M059J (cell line): Measurements from ENCODE around the gene MACROD2. TPM values are rescaled to one million over a fixed set of nuclear protein-coding genes. Genes with fewer than 3 reads are reported as not detected.

Experiments used
- DNase-seq: peaks from one replicate; pipeline ENCODE4 v3.0.0-alpha.2; 2012; ENCODE audit warnings: low read depth
- total RNA-seq: library from RNA; depleted of rRNA; stranded (reverse); fragments of >200 nt; shearing (Covaris generic); gene quantifications from 2 replicates; pipeline ENCODE4 v1.2.3, GENCODE V29; 2014

Gene MACROD2
- total RNA-seq, 1 experiment from 2014 or later, result 1.8 TPM

DNA sequence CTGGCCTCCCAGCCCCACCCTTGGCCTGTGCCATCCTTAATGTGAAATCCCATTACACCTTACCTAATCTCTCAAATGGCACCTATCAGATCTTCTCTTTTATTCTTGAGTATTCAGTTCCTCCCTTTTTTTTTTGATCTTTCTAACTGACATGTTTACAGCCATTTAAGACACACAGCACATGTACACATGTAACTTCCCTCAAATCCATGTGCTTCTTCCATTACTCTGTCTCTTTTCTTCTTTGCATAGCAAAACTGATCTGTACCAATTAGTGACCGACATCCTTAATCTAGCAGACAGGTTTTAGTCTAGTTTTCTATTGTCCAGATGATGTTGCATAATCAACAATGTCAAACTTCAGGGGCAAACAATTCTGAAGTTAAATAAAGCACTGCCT is 755.9 kb downstream of the MACROD2 start:
- no peak for DNase-seq

DNA sequence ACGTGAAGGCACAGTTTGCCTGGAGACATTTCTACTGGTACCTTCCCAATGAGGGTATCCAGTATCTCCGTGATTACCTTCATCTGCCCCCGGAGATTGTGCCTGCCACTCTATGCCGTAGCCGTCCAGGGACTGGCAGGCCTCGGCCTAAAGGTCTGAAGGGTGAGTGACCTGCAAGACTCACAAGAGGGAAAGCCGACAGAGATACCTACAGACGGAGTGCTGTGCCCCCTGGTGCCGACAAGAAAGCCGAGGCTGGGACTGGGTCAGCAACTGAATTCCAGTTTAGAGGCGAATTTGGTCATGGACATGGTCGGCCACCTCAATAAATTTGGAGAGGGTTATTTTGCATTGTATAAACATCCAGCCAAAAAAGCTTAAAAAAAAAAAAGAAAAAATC is 762.4 kb downstream of the MACROD2 start:
- DNase-seq, result no peak

DNA sequence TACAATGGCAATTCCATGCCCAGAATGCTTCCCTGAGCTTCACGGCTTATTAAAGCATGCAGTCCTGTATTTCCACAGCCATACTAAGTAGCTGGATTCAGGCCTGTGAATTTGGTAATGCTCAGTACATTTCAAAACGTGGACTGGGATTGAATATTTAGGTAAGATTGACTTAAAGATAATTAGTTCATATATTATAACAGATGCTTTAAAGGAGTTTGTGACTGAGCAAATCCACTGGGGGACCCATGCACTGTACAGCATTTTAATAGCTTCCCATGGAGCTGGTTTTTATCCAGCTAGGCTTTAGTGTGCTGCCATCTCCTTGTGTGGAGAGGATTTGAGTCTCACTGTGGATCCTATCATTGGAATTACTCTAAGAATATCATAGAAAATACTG is 763.0 kb downstream of the MACROD2 start:
- DNase-seq, result no peak

DNA sequence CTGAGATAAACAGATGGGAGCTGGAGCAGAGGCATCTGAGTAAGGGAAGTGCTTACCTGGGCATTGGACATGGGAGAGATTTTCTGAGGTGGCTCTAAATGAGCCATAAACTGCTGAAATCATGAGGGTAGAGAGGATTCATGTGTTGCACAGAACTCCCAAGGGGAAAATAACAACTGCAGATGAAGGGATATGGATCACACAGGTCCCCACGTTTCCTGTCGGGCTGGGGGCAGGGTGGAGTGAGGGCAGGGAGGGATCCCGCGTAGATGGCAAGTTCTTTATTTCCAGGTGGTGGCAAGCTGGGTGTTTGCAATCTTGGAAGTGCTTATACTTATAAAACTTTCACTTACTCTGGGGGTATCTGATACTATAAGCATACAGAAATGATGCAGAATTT is 764.7 kb downstream of the MACROD2 start:
- DNase-seq, result no peak

DNA sequence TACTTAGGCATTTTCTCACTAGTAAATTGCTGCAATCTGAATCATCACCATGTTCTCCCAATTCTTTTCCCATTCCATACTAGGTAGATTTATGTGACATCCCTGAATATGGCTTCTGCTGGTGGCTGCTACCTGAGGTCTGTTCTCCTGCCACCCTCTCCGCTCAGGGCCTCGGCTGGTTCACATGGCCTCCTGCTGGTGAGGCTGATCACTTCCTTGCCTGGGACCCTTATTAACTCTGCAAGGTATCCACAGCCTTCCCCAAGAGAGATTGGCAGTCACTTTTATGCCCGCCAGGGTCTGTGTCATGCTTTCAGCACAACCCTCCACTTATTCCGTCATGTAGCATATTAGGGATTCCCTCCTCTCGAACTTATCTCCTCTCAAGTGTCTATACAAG is 766.6 kb downstream of the MACROD2 start:
- DNase-seq, result no peak

DNA sequence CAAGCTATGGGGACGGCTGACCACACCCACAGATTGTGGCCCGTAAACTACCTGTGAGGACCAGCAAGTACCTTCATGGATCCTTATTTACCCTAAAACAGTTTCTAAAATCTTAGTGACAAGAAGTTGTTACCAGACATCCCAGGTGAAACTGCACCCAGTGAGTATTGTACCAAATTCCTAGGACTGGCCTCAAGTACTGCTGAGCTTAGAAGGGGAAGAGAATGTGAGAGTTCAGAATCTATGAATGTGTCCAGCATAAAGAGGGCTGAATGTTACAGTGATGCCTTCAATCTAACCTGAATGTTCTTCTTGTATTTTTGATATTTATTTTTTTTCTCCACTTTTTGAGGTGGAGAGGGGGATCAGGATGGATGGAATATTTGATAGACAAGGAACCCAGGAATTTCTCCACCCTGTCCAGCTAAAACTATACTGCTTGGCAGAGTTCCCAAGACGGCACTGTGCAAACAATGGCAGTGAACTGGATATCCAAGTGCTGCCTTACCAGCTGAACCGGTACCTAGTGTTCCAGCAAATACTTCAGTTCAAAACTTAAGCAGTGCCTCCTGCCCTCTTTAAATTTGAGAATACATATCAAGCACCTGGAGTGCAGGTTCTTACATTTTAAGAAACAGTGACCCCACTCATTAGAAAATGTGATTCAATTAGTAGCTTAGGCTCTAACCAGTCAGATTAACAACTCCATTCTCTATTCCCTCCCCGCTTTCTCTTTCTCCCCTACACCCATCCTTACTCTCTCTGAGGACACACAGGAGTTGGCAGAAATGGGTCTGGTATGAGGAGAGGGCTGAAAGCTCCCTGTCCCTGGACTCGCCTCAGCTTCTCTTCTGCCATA is 769.4 kb downstream of the MACROD2 start:
- DNase-seq, result no peak

DNA sequence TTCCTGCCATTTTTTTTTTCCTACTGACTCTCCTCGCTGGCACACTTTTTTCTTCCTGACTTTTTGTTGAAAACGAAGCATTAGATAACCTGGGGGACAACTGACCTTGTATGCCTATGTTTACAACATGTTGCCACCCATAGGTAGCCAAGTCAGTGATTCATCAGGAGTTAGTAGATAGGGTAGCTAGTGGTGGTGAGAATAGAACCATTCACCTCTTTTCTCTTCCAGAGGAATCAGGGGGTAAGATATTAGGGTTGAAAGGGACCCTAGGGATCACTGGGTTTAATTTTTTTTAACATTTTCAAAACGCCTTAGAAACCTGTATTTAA is 770.0 kb downstream of the MACROD2 start:
- DNase-seq, result no peak

DNA sequence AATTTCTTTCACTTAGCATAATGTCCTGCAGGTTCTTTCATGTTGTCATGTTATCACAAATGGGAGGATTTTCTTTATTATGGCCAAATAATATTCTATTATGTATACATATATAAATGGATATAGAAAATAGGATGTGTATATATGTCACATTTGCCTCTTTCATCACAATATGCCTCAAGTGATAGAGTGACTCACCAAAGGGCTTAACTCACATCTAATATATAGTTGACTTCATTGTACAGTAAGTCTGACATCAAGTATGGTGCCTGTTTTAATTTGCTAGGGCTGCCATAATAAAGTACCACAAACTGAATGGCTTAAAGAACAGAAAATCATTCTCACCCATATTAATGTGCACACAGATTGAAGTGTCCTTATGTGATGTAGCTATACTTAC is 778.2 kb downstream of the MACROD2 start:
- no peak for DNase-seq

DNA sequence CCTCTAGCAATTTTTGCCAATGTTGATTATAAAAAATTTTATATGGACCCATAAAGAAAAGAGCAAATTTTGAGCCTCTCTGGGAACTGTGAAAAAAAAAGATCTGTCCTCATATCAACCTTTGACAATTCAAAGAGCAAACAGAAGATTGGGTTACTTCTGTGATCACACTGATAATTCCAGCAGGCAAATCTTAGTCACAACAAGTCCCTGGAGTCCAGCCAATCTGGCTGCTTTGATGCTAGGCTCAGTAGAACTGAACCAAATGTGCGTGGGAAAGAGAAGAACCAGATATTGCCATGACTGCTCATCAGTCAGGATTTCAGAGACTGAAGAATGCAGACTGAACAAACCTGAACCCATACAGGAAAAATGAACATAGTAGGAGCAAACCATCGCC is 780.5 kb downstream of the MACROD2 start:
- DNase-seq, result peak; percentile 38

DNA sequence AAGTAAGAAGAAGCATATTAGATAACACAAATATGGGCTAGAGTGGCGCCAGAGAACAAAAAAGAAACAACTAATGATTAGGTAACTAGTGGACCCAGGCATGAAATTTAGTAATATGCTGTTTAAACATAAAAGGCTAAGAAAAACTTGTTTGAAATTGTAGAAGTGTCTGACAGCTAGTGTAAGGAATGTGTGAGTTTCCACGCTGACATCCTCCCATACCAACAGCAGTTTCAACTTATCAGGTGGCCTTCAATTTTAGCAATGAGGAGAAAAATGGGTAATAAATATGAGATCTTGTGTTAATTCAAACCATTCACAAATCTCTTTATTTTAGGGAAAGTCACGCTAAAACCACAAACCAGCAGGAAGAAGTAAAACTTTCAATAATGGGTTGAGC is 782.3 kb downstream of the MACROD2 start:
- DNase-seq, result no peak

DNA sequence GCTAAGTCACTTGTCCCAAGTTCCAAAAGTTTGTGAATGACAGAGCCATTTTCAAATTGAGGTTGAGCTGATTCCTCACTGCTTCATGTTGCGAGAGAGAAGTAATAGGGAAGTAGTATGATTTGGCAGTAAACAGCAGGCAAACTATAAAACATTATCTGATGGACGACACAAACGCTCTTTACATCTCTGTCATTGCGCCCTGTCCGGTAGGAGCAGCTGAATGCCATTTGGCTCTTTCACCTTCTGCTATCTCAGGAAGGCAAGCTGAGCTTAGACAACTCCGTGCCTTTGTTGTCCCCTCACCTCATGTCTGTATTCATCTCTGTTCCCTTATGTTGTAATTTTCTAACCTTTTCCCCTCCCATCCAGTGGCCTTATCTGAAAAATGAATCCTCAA is 782.8 kb downstream of the MACROD2 start:
- no peak for DNase-seq

DNA sequence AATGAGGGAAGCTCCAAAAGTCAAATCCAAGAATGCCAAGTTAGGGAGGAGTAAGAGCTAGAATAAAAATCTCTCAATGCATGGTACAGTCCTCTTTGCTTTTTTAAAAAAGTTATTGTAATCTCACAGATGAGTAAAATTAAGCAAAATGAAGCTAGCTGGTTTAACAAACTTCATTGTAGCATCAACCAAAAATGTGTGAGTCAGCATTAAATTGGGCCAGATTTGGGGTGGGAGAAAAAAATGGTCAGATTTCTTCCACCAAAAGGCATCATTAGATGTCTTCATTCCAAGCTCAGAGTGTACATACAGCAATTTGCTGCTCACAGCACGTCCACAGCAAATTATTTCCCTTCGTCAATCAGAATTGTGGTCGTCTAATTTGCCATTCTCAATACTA is 783.6 kb downstream of the MACROD2 start:
- no peak for DNase-seq

DNA sequence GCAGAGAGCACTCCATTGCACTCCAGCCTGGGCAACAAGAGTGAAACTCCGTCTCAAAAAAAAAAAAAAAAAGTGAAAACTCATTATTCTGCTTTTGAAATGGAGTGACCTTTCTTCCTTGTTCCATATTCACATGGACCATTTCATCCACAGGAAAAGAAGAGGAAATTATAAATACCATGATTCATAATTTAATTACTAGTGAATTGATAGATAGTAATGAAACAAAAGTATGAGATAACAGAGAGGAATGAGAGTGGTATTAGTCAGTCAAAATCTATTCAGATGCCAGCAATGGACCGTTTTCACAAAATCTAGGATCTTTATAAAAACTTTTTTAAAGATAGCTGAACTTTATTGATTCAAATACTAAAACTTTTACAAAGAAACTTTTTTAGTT is 785.2 kb downstream of the MACROD2 start:
- DNase-seq, result no peak

DNA sequence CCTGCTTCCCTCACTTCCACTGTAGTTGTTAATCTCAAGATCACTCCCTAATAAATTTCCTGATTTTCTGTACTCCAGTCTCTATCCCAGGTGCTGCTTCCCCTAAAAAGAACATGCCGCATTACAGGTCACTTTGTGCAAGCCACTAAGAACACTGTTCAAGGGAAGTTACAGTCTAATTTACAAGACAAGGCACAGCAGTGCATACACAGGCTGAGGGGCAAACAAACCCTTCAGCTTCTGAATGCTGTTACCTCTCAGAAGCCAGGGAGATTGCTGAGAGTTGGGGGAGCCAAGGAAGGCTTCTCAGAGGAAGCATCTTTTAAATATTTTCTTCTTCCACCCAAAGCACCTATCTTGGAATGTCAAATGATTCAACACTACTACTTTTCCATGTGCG is 787.4 kb downstream of the MACROD2 start:
- no peak for DNase-seq

DNA sequence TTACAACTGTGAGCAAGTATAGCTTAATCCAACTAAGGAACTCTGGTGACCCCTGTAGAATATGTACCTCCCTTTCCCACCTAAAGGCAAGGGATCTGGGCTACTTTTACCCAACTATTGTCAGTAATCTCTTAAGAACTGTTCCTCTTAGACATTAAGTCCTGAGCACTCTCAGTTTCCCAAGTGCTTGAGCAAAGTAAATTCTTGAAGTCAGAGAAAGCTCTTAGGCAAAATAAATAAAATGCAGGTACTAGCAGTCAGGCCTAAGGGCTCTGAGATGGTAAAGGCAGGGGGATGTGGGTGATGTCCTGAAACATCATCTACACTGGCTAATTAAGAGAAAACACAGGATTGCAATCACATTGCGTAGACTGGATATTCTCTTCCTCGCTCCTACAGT is 788.5 kb downstream of the MACROD2 start:
- DNase-seq, result no peak

DNA sequence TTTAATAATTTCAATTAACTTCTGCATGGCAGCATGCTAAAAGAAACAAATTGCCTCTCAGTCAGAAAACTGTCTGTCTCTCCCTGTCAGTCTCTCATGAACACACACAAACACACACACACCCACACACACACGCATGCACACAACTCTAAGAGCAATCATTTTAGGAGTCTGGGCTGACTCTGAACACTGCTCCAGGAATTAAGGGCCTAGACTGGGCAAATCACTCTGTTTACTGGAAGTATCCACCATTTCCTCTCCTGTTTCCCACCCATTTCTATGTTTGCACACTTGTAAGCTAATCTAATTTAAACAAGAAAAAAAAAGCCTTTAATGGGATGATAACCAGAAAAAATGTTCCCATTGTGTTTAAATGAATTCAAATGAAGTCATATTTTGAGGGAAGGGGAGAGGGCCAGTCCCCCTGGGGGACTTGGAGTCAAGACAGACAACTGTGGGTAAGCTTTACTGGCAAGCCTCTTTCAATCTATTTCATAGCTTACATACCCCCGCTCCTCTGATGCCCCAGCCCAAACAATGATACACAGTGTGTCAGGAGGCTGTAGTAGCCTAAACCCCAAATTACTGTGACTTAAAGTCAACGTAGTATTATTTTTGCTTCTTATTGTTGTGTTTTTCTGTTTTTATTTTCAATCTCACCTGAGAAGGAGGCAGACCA is 789.9 kb downstream of the MACROD2 start:
- DNase-seq, result no peak

DNA sequence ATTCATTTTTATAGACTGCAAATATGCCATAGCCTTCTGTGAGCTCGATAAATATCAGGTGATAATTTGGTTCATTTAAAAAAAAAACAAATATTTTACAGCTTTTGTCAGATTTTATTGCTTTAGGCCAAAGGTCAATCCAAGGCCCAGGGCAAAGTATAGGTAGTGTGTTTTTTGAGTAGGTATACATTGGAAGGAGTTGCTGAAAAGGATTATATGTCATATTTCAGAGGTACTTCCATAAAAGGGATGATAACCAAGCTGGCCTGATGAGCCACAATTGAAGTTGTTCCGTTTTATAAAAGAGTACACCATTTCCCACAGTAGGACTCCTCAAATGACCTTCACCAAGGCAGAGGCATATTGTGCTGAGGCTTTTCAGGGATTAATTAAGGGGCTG is 794.9 kb downstream of the MACROD2 start:
- no peak for DNase-seq

DNA sequence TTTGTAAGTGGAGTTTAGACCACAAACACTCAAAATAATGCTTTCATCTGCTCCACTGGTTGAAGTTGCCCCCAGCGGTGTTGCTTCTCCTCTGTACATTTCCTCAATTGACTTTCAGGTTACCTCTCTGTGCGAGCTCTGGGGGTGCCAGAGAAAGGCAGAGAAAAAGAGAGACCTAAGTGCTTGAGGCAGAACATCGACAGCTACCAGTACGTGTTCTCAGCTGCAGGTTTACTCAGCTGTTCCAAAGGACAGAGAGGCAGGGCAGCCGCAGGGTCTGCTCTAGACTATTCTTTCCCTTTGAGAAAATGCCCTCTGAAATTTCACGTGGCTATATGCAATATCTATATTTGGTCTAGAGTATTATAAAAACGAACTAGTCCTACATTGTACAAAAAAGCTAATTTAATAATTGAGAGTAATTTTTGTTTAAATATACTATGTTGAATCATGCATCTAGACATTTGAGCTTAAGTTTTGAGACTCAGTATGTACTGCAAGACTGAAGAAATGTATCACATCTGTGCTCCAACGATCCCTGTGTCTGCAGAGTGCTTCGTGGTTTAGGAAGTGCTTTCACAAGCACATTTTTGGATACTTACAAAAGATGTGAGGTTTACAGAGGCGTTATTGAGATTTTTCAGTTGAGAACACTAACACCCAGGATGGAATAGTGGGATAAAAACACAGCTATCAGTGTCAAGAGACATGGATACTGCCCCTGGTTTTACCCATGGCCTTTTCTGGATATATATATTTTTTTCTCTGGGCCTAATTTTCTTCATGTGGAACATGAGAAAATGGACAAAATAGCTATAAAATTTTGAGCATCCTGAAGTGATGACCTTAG is 795.7 kb downstream of the MACROD2 start:
- DNase-seq, result no peak

DNA sequence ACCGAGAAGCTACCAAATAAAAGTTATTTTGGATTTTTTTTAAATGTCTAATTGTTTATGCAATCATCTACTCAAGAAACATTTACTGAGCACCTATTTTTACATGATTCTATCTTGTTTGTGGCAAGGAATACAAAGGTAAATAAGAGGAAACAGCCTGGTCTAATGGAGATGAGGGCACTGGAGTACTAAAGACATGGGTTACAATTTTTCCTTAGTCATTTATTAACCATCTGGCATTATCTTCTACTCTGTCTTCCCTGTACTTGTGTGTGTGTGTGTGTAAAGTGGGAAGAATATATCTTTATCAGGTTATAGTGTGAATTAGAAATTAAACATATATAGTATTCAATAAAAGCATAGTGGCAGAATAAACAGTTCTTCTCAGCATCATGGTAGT is 797.6 kb downstream of the MACROD2 start:
- no peak for DNase-seq

DNA sequence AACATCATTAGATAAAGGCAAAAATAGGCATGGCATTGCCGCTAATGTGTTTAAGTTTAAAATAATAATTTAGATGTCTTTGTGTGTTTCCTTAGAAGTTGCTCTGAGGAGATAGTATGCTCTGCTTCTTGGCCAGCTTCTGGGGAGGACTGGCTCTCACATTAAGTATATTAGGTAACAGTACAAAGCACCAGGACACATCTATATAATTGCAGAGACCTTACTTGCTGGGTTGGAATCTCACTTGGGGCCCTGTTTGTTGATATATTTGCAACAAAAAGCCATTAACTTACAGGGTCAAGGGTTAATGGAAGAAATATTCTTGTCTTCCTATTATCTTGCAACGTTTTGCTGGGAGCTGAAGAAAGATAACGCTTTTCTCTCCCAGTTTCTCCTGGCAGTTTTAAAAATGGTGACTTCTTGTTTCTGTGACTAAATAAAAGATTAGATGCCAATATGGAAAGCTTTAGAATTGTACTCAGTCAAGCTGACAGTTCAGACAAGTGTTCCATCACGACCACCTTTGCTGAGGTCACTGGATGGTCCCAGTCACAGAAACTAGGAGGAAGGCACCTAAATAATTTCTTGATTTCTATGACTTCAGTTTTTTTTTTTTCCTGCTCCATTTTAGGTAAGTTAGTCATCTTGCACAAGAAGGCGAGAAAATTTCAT is 804.4 kb downstream of the MACROD2 start:
- no peak for DNase-seq

DNA sequence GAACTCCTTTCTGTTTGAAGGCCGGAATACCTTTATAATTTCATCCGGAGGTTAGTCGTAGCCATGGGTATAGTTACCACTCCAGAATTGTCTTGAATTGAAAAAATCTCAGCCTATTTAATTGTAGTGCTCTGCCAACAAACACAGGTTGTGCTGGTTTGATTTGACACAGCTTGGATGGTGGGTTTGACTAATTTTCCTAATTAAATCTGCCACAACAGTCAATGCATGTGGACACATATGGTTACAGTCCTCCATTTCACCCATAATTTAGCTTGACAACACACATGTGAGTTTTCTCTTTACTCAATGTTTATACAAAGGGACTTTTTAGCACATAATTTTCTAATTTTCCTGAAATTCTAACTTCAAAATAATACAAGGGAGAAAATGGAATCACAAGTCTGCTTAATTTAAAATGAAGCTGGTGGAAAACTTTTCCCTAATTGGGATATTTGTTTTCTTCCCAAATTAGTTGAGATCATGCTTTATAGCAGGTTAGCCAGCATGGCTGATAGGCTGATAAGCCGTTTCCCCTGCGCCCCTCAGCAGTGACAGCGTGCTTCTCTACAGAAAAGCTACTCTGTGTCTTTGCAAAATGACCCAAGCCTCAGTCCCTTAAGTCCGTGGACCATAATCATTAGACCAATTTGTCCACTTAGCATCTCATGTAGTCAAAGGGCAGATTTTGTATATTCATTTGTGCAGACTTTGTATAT is 805.5 kb downstream of the MACROD2 start:
- no peak for DNase-seq
